K562 (cell line): ENCODE measurements around the gene NOSTRIN. TPM values are rescaled to one million over a fixed set of nuclear protein-coding genes. Genes with fewer than 3 reads are reported as not detected.

ENCODE experiments used
- ARHGAP35 ChIP-seq: fragments of 450-650 bp; IDR thresholded peaks from 2 replicates; pipeline ENCODE4 v1.6.1; 2018; ENCODE audit not compliant: partially characterized antibody
- ATF7 ChIP-seq: fragments of 450-650 bp; IDR thresholded peaks from 2 replicates; pipeline ENCODE4 v1.7.1; 2014; ENCODE audit warnings: mild to moderate bottlenecking, moderate library complexity
- BDP1 ChIP-seq: IDR thresholded peaks from 3 replicates; pipeline ENCODE4 v1.6.1; 2011; ENCODE audit not compliant: insufficient read length, insufficient read depth
- DNMT1 ChIP-seq: fragments of 450-650 bp; IDR thresholded peaks from 2 replicates; pipeline ENCODE4 v1.6.1; 2016; ENCODE audit warnings: antibody characterized with exemption, mild to moderate bottlenecking
- EP300 ChIP-seq: IDR thresholded peaks from 2 replicates; pipeline ENCODE4 v1.6.1; 2012; ENCODE audit warnings: low read length, improper control_type of control experiment
- EP400 ChIP-seq: fragments of 450-650 bp; IDR thresholded peaks from 2 replicates; pipeline ENCODE4 v1.6.1; 2017; ENCODE audit warnings: antibody characterized with exemption, mild to moderate bottlenecking, moderate library complexity
- ETV6 ChIP-seq, 3 experiments: fragments of 150-350 bp in 1 of 3; sonication (generic) in 1 of 3; formaldehyde crosslinking in 1 of 3; IDR thresholded peaks; 2 replicates each; pipeline versions ENCODE4 v1.6.1 to v1.8.0; 2014 to 2022; ENCODE audit warnings: borderline replicate concordance in 2 of 3, low read depth in 2 of 3, antibody characterized with exemption in 1 of 3, low read length in 1 of 3, mild to moderate bottlenecking in 1 of 3, missing genetic modification reagents in 1 of 3
- GATAD2B ChIP-seq: fragments of 450-650 bp; IDR thresholded peaks from 2 replicates; pipeline ENCODE4 v1.6.1; 2017; ENCODE audit warnings: mild to moderate bottlenecking, borderline replicate concordance
- GTF2E2 ChIP-seq: fragments of 200-800 bp; sonication (Bioruptor generic); IDR thresholded peaks from 2 replicates; pipeline ENCODE4 v1.6.1; 2016; ENCODE audit warnings: missing genetic modification characterization, missing compliant biosample characterization
- MYC ChIP-seq, 2 experiments: fragments of 250-450 bp in 1 of 2; sonication (Bioruptor Pico) in 1 of 2; IDR thresholded peaks; 2 replicates each; pipeline versions ENCODE4 v1.5.1 to v1.6.1; 2012 to 2021; ENCODE audit warnings: low read depth in 2 of 2, borderline replicate concordance in 1 of 2, improper control_type of control experiment in 1 of 2, low read length in 1 of 2, mild to moderate bottlenecking in 1 of 2, moderate library complexity in 1 of 2
- MYNN ChIP-seq, 2 experiments: sonication (generic); formaldehyde crosslinking in 1 of 2; IDR thresholded peaks; 2 replicates each; pipeline versions ENCODE4 v1.5.0 to v1.6.1; 2016 to 2020; ENCODE audit warnings: antibody characterized with exemption in 1 of 2, missing genetic modification reagents in 1 of 2
- NFIC ChIP-seq: fragments of 450-650 bp; IDR thresholded peaks from 2 replicates; pipeline ENCODE4 v1.6.1; 2017; ENCODE audit warnings: mild to moderate bottlenecking, inconsistent platforms
- NFRKB ChIP-seq: fragments of 450-650 bp; IDR thresholded peaks from 2 replicates; pipeline ENCODE4 v1.6.1; 2016; ENCODE audit warnings: low read depth
- RAD21 ChIP-seq, 2 experiments: fragments of 250-450 bp in 1 of 2; fragments of 450-650 bp in 1 of 2; sonication (Bioruptor Pico) in 1 of 2; formaldehyde crosslinking in 1 of 2; IDR thresholded peaks in 1 of 2; conservative IDR thresholded peaks in 1 of 2; 2 replicates each; pipeline versions ENCODE4 v1.4.0 to v1.8.0; 2020 to 2022; ENCODE audit warnings: mild to moderate bottlenecking in 2 of 2, moderate library complexity in 1 of 2
- RCOR1 ChIP-seq, 2 experiments: IDR thresholded peaks; 2 replicates each; pipeline ENCODE4 v1.6.1; 2012; ENCODE audit warnings: low read depth in 2 of 2, low read length in 2 of 2, borderline replicate concordance in 1 of 2, improper control_type of control experiment in 1 of 2
- SIX5 ChIP-seq, 2 experiments: IDR thresholded peaks; 2 replicates each; pipeline ENCODE4 v1.6.1; 2011; ENCODE audit warnings: low read length in 2 of 2, borderline replicate concordance in 1 of 2, low read depth in 1 of 2, mild to moderate bottlenecking in 1 of 2, moderate library complexity in 1 of 2; ENCODE audit not compliant: insufficient read depth in 1 of 2
- SMAD4 ChIP-seq: fragments of 250-450 bp; sonication (Bioruptor Pico); conservative IDR thresholded peaks from 2 replicates; pipeline ENCODE4 v1.8.0; 2021; ENCODE audit warnings: inconsistent platforms, mild to moderate bottlenecking, moderate library complexity
- SMARCC2 ChIP-seq: fragments of 450-650 bp; IDR thresholded peaks from 2 replicates; pipeline ENCODE4 v1.6.1; 2017; ENCODE audit warnings: antibody characterized with exemption, moderate library complexity, mild to moderate bottlenecking, low read depth
- TBP ChIP-seq: optimal IDR thresholded peaks from 2 replicates; pipeline ENCODE3; 2011; ENCODE audit warnings: low read depth, low read length, improper control_type of control experiment
- ZKSCAN8 ChIP-seq: fragments of 200-800 bp; sonication (Bioruptor generic); IDR thresholded peaks from 2 replicates; pipeline ENCODE4 v1.6.1; 2016; ENCODE audit warnings: missing genetic modification characterization, missing compliant biosample characterization
- ZNF253 ChIP-seq: fragments of 250-450 bp; sonication (Bioruptor Pico); conservative IDR thresholded peaks from 2 replicates; pipeline ENCODE4 v1.6.1; 2021; ENCODE audit warnings: mild to moderate bottlenecking
- ZNF263 ChIP-seq: sonication (generic); formaldehyde crosslinking; IDR thresholded peaks from 2 replicates; pipeline ENCODE4 v1.8.0; 2022; ENCODE audit warnings: mild to moderate bottlenecking, missing genetic modification reagents, borderline replicate concordance
- ZNF316 ChIP-seq: fragments of 450-650 bp; IDR thresholded peaks from 2 replicates; pipeline ENCODE4 v1.6.1; 2016
- polyA plus RNA-seq, 8 experiments: library from polyadenylated mRNA; depleted of rRNA in 4 of 8; stranded (reverse) in 5 of 8; unstranded in 3 of 8; fragments of >200 nt; fragmentation: Nextera tagmentation in 2 of 8; fragmentation: Illumina TruSeq in 1 of 8; extraction: Ambion mirVana in 2 of 8; extraction: Trizol in 1 of 8; gene quantifications; 2 replicates each; pipeline versions ENCODE4 v1.2.1 to v1.2.3, GENCODE V29; 2011 to 2014; ENCODE audit warnings: inconsistent platforms in 1 of 8, missing spikeins in 1 of 8
- total RNA-seq, 7 experiments: library from RNA; depleted of rRNA in 6 of 7; stranded (reverse); fragments of >200 nt in 6 of 7; fragmentation: Illumina TruSeq in 2 of 7; extraction: Trizol in 2 of 7; gene quantifications; 2 replicates each; pipeline versions ENCODE4 v1.2.1 to v1.2.3, GENCODE V29; 2011 to 2021; ENCODE audit warnings: low replicate concordance in 1 of 7
- TF ChIP-seq, protein P1 (sequence below), 2 experiments: fragments of 450-650 bp; conservative IDR thresholded peaks; 2 replicates each; pipeline ENCODE4 v1.6.1; 2017; ENCODE audit warnings: mild to moderate bottlenecking in 2 of 2, moderate library complexity in 2 of 2
- TF ChIP-seq, protein P2 (sequence below), 2 experiments: IDR thresholded peaks in 1 of 2; conservative IDR thresholded peaks in 1 of 2; 2 replicates each; pipeline ENCODE4 v1.6.1; 2016; ENCODE audit warnings: low read depth in 2 of 2, mild to moderate bottlenecking in 1 of 2, missing compliant biosample characterization in 1 of 2, missing genetic modification characterization in 1 of 2, moderate library complexity in 1 of 2

Gene NOSTRIN
- total and polyA plus RNA-seq, 9 of the 15 experiments (the other 6 are each of a cell fraction or from before 2014, with no cell fraction given) = 26.7 to 82.9 (median 56.3) TPM

DNA sequence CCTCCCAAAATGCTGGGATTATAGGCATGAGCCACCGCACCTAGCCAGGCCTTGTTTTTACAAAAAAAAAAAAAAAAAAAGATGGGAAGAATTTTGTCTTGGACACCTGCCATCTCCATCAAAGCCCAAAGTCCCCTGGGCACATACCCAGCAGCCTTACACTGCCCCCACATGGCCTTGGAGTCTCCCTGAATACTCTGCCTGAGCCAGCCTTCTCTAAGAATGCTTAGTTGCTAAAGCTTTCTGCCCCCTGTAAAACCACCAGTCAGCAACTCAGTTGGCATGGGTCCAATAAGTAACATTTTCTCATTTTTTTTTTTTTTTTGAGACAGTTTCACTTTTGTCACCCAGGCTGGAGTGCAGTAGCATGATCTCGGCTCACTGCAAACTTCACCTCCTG lies 47.2 kb downstream of the NOSTRIN start (continued):
- TF ChIP-seq, protein P1, sequence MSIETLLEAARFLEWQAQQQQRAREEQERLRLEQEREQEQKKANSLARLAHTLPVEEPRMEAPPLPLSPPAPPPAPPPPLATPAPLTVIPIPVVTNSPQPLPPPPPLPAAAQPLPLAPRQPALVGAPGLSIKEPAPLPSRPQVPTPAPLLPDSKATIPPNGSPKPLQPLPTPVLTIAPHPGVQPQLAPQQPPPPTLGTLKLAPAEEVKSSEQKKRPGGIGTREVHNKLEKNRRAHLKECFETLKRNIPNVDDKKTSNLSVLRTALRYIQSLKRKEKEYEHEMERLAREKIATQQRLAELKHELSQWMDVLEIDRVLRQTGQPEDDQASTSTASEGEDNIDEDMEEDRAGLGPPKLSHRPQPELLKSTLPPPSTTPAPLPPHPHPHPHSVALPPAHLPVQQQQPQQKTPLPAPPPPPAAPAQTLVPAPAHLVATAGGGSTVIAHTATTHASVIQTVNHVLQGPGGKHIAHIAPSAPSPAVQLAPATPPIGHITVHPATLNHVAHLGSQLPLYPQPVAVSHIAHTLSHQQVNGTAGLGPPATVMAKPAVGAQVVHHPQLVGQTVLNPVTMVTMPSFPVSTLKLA (conservative IDR thresholded peaks at IDR 0.05) = no peak
- TF ChIP-seq, protein P2, sequence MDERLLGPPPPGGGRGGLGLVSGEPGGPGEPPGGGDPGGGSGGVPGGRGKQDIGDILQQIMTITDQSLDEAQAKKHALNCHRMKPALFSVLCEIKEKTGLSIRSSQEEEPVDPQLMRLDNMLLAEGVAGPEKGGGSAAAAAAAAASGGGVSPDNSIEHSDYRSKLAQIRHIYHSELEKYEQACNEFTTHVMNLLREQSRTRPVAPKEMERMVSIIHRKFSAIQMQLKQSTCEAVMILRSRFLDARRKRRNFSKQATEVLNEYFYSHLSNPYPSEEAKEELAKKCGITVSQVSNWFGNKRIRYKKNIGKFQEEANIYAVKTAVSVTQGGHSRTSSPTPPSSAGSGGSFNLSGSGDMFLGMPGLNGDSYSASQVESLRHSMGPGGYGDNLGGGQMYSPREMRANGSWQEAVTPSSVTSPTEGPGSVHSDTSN (CRISPR knock-in tag; IDR thresholded peaks at IDR 0.05; ENCODE audit: low read depth) = no peak
- TF ChIP-seq, protein P2 (tag; conservative IDR thresholded peaks at IDR 0.05; ENCODE audit: low read depth) = no peak
- TF ChIP-seq GTF2E2 (tag) (no peak), ATF7 (no peak), MYC (IDR thresholded peaks at IDR 0.05; ENCODE audit: low read depth, low read length) (0 out of 2 replicates have a peak, but pooled peaks have one; percentile 29), MYC (CRISPR knock-in tag; IDR thresholded peaks at IDR 0.05; ENCODE audit: borderline replicate concordance, low read depth) (no peak), GATAD2B (no peak), ZNF263 (CRISPR knock-in tag) (0 out of 2 replicates have a peak, but pooled peaks have one; percentile 20), ETV6 (IDR thresholded peaks at IDR 0.05; ENCODE audit: borderline replicate concordance in 1 of 2, low read depth in 2 of 2, low read length in 1 of 2) (no peak), ETV6 (CRISPR knock-in tag; IDR thresholded peaks at IDR 0.05; ENCODE audit: borderline replicate concordance) (no peak), ZNF316 (peak; percentile 86), EP400 (no peak), NFRKB (no peak), DNMT1 (no peak), EP300 (0 out of 2 replicates have a peak, but pooled peaks have one; percentile 11), BDP1 (no peak), RCOR1 (IDR thresholded peaks at IDR 0.05; ENCODE audit: borderline replicate concordance in 1 of 2, low read depth in 2 of 2, low read length in 2 of 2) (0 out of 4 replicates have a peak, but pooled peaks of 1 of the 2 experiments have one; percentile 12), ZNF253 (CRISPR knock-in tag) (no peak), ZKSCAN8 (CRISPR knock-in tag) (no peak), NFIC (peak; percentile 97), SMARCC2 (no peak), TBP (no peak), SIX5 (IDR thresholded peaks at IDR 0.05; ENCODE audit: borderline replicate concordance in 1 of 2, insufficient read depth in 1 of 2, low read depth in 1 of 2, low read length in 2 of 2) (no peak), RAD21 (CRISPR knock-in tag; conservative IDR thresholded peaks at IDR 0.05 in 1 of 2, IDR thresholded peaks at IDR 0.05 in 1 of 2) (peak; percentile 51 to 58), SMAD4 (0 out of 2 replicates have a peak, but pooled peaks have one; percentile 15), MYNN (IDR thresholded peaks at IDR 0.05) (no peak), MYNN (CRISPR knock-in tag; IDR thresholded peaks at IDR 0.05) (no peak), ARHGAP35 (no peak)
